Measurements from ENCODE around the gene TSNAXIP1. TPM values are rescaled to one million over a fixed set of nuclear protein-coding genes. Genes with fewer than 3 reads are reported as not detected.

TSNAXIP1 gene
- total and polyA plus RNA-seq, 9 of the 15 experiments (the other 6 are each of a cell fraction or from before 2014, with no cell fraction given) = 0.03 to 0.24 (median 0.11) TPM; not detected in 4

- TF ChIP-seq ZNF592 (IDR thresholded peaks at IDR 0.05) = 0 out of 2 replicates have a peak, but pooled peaks have one; percentile 31
- TF ChIP-seq CBFA2T2 (conservative IDR thresholded peaks at IDR 0.05) = peak; percentile 42
- 0 out of 2 replicates have a peak, but pooled peaks have one; percentile 28 for TF ChIP-seq USF1 (CRISPR knock-in tag; IDR thresholded peaks at IDR 0.05)
- 0 out of 2 replicates have a peak, but pooled peaks have one; percentile 22 for TF ChIP-seq SMAD4 (CRISPR knock-in tag; conservative IDR thresholded peaks at IDR 0.05)
- 0 out of 2 replicates have a peak, but pooled peaks have one; percentile 18 for TF ChIP-seq MGA (IDR thresholded peaks at IDR 0.05)
- no peak for TF ChIP-seq ATF7 (IDR thresholded peaks at IDR 0.05)
- no peak for TF ChIP-seq ZBTB7A (IDR thresholded peaks at IDR 0.05; ENCODE audit: borderline replicate concordance, control insufficient read depth, low read depth, low read length)
- TF ChIP-seq GTF2E2 (tag; IDR thresholded peaks at IDR 0.05) = no peak
- peak; percentile 73 for TF ChIP-seq TCF3 (CRISPR knock-in tag; IDR thresholded peaks at IDR 0.05)
- TF ChIP-seq ARHGAP35 (IDR thresholded peaks at IDR 0.05; ENCODE audit: partially characterized antibody) = no peak
Observed at GRCh38 chr16:67773569-67774456, 32.9 kb upstream of the TSNAXIP1 start (continued).

Measured in K562 (cell line).